PFSK-1 (cell line): Measurements from ENCODE around the gene C1QTNF1.

Source experiments
- POLR2AphosphoS5 ChIP-seq: IDR thresholded peaks from 2 replicates; pipeline ENCODE4 v1.6.1; 2012; ENCODE audit warnings: low read depth, mild to moderate bottlenecking, control low read depth, low read length, moderate library complexity
- SIN3A ChIP-seq: IDR thresholded peaks from 2 replicates; pipeline ENCODE4 v1.6.1; 2012; ENCODE audit warnings: mild to moderate bottlenecking, low read length, moderate library complexity, borderline replicate concordance; ENCODE audit not compliant: insufficient read depth
- TAF1 ChIP-seq: IDR thresholded peaks from 2 replicates; pipeline ENCODE4 v1.6.1; 2012; ENCODE audit warnings: low read length, control low read depth, borderline replicate concordance; ENCODE audit not compliant: insufficient read depth
- TF ChIP-seq, protein P1 (sequence below), 2 experiments: IDR thresholded peaks; 2 replicates each; pipeline versions ENCODE4 v1.6.1 to v1.8.0; 2011 to 2012; ENCODE audit warnings: low read depth in 2 of 2, low read length in 2 of 2, control low read depth in 1 of 2, inconsistent platforms in 1 of 2, mild to moderate bottlenecking in 1 of 2, moderate library complexity in 1 of 2; ENCODE audit not compliant: insufficient read depth in 1 of 2

DNA sequence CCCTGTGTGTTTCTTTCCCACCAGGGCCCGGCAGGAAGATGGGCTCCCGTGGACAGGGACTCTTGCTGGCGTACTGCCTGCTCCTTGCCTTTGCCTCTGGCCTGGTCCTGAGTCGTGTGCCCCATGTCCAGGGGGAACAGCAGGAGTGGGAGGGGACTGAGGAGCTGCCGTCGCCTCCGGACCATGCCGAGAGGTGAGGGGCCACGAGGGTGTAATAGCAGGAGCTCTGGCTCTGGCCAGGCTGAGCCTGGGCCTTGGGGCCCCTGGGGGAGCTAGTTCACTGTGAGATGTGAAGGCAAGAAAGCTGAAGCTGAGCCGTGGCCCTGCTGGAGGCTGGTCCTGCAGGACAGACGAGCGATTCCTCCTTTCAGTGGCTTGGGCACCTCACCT lies 20.0 kb downstream of the C1QTNF1 start:
- TF ChIP-seq, protein P1, sequence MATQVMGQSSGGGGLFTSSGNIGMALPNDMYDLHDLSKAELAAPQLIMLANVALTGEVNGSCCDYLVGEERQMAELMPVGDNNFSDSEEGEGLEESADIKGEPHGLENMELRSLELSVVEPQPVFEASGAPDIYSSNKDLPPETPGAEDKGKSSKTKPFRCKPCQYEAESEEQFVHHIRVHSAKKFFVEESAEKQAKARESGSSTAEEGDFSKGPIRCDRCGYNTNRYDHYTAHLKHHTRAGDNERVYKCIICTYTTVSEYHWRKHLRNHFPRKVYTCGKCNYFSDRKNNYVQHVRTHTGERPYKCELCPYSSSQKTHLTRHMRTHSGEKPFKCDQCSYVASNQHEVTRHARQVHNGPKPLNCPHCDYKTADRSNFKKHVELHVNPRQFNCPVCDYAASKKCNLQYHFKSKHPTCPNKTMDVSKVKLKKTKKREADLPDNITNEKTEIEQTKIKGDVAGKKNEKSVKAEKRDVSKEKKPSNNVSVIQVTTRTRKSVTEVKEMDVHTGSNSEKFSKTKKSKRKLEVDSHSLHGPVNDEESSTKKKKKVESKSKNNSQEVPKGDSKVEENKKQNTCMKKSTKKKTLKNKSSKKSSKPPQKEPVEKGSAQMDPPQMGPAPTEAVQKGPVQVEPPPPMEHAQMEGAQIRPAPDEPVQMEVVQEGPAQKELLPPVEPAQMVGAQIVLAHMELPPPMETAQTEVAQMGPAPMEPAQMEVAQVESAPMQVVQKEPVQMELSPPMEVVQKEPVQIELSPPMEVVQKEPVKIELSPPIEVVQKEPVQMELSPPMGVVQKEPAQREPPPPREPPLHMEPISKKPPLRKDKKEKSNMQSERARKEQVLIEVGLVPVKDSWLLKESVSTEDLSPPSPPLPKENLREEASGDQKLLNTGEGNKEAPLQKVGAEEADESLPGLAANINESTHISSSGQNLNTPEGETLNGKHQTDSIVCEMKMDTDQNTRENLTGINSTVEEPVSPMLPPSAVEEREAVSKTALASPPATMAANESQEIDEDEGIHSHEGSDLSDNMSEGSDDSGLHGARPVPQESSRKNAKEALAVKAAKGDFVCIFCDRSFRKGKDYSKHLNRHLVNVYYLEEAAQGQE (IDR thresholded peaks at IDR 0.05; ENCODE audit: insufficient read depth in 1 of 2, low read depth in 2 of 2, low read length in 2 of 2), result no peak
- TF ChIP-seq TAF1 (no peak), SIN3A (no peak), POLR2AphosphoS5 (no peak)
